A549 (cell line): Measurements from ENCODE around the gene SNX10.

Experiments
- EHMT2 ChIP-seq: fragments of 200-600 bp; sonication (generic); IDR thresholded peaks from 2 replicates; pipeline ENCODE4 v1.6.1; 2016; ENCODE audit warnings: antibody characterized with exemption, low read depth, mild to moderate bottlenecking, moderate library complexity
- HOXB5 ChIP-seq: fragments of 250-450 bp; sonication (Bioruptor Pico); IDR thresholded peaks from 2 replicates; pipeline ENCODE4 v1.5.0; 2020; ENCODE audit warnings: mild to moderate bottlenecking, moderate library complexity
- MAZ ChIP-seq: fragments of 150-350 bp; IDR thresholded peaks from 2 replicates; pipeline ENCODE4 v1.6.1; 2014; ENCODE audit warnings: antibody characterized with exemption, low read depth, low read length, borderline replicate concordance
- PHF8 ChIP-seq: fragments of 200-600 bp; sonication (generic); IDR thresholded peaks from 2 replicates; pipeline ENCODE4 v1.6.1; 2016; ENCODE audit warnings: low read depth, mild to moderate bottlenecking, antibody characterized with exemption, moderate library complexity, borderline replicate concordance
- RCOR1 ChIP-seq: fragments of 150-350 bp; IDR thresholded peaks from 2 replicates; pipeline ENCODE4 v1.6.1; 2014; ENCODE audit warnings: antibody characterized with exemption, low read length, low read depth
- SMC3 ChIP-seq: fragments of >200 bp; sonication (Bioruptor Twin); formaldehyde crosslinking; IDR thresholded peaks from 3 replicates; pipeline ENCODE4 v1.6.1; 2018; ENCODE audit warnings: inconsistent platforms
- TF ChIP-seq, protein P1 (sequence below): fragments of >200 bp; sonication (Bioruptor Twin); formaldehyde crosslinking; IDR thresholded peaks from 3 replicates; pipeline ENCODE4 v1.5.1; 2016

DNA sequence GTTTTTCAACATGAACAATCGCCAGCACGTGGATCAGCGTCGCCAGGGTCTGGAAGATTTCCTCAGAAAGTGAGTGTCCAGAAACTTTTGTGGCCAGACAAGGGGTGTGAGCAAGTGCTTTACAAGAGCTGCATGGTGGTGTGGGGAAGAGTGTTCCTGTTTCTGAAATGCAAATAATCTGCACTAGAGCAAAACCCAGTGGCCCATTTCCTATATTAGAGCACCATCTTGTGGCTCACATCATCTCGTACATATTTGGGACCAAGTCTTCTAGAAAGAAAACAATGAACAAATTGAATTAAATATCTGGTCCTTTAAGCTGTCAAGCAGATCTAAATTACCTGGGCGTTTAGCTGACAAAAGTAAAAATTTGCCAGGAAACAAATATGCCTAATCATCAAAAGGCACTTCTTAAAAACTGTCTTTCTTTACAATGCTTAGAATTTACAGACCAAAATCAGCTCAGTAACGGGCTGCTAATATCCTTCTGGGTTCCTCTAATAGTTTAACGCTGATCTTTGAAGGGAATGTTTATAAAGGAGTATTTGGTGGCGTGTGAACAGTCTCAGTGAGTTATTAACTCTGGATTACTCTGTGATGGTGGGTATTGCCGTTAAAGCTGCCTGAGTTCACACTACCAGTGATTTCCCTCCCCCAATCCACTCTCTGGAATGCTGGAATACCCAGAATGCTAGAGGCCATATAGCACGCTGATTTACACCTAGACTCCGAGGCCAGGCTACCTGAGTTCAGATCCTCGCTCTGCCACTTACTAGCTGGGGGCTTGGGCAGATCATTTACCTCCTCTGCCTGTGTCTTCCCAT lies 73.6 kb downstream of the SNX10 start:
- TF ChIP-seq HOXB5 (no peak), RCOR1 (no peak), SMC3 (peak; percentile 92), MAZ (no peak), PHF8 (no peak), EHMT2 (no peak)
- TF ChIP-seq, protein P1, sequence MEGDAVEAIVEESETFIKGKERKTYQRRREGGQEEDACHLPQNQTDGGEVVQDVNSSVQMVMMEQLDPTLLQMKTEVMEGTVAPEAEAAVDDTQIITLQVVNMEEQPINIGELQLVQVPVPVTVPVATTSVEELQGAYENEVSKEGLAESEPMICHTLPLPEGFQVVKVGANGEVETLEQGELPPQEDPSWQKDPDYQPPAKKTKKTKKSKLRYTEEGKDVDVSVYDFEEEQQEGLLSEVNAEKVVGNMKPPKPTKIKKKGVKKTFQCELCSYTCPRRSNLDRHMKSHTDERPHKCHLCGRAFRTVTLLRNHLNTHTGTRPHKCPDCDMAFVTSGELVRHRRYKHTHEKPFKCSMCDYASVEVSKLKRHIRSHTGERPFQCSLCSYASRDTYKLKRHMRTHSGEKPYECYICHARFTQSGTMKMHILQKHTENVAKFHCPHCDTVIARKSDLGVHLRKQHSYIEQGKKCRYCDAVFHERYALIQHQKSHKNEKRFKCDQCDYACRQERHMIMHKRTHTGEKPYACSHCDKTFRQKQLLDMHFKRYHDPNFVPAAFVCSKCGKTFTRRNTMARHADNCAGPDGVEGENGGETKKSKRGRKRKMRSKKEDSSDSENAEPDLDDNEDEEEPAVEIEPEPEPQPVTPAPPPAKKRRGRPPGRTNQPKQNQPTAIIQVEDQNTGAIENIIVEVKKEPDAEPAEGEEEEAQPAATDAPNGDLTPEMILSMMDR: peak; percentile 94
